H9 (cell line): ENCODE data around the gene CEP89. TPM values are rescaled to one million over a fixed set of nuclear protein-coding genes. Genes with fewer than 3 reads are reported as not detected.
"Not testable (repeated sequence)": the region's sequence is repeated elsewhere in the genome, so short reads cannot be mapped to it uniquely, and the experiment has no call there.

Experiments
- DNase-seq: peaks from one replicate; pipeline ENCODE4 v3.0.0-alpha.2; 2017
- H2AFZ ChIP-seq: one replicate; pipeline ENCODE4 v1.6.1; 2013; ENCODE audit warnings: mild to moderate bottlenecking, low read length, control low read depth, moderate library complexity
- H2AK5ac ChIP-seq: 2 replicates; pipeline ENCODE4 v1.6.1; 2013; ENCODE audit warnings: low read length, control low read depth, mixed read lengths; ENCODE audit not compliant: insufficient read length
- H2BK120ac ChIP-seq: one replicate; pipeline ENCODE4 v1.6.1; 2013; ENCODE audit warnings: low read depth, mild to moderate bottlenecking, low read length, control low read depth, inconsistent platforms; ENCODE audit not compliant: poor library complexity, severe bottlenecking
- H2BK12ac ChIP-seq: 2 replicates; pipeline ENCODE4 v1.6.1; 2013; ENCODE audit warnings: low read length, control low read depth, mixed read lengths, low read depth; ENCODE audit not compliant: insufficient read length
- H2BK15ac ChIP-seq: 2 replicates; pipeline ENCODE4 v1.6.1; 2013; ENCODE audit warnings: low read depth, low read length, control low read depth
- H2BK20ac ChIP-seq: one replicate; pipeline ENCODE4 v1.6.1; 2013; ENCODE audit warnings: low read depth, mild to moderate bottlenecking, low read length, control low read depth, inconsistent platforms; ENCODE audit not compliant: poor library complexity, severe bottlenecking
- H2BK5ac ChIP-seq: 2 replicates; pipeline ENCODE4 v1.6.1; 2013; ENCODE audit warnings: low read length, control low read depth, mixed read lengths; ENCODE audit not compliant: insufficient read length
- H3K14ac ChIP-seq: 2 replicates; pipeline ENCODE4 v1.6.1; 2013; ENCODE audit warnings: low read length, control low read depth; ENCODE audit not compliant: insufficient read depth
- H3K18ac ChIP-seq: 2 replicates; pipeline ENCODE4 v1.6.1; 2013; ENCODE audit warnings: low read depth, mild to moderate bottlenecking, mixed read lengths, low read length, control low read depth; ENCODE audit not compliant: insufficient read length
- H3K23ac ChIP-seq: 2 replicates; pipeline ENCODE4 v1.6.1; 2013; ENCODE audit warnings: low read length, control low read depth, mixed read lengths, low read depth; ENCODE audit not compliant: insufficient read length
- H3K23me2 ChIP-seq: 2 replicates; pipeline ENCODE4 v1.6.1; 2013; ENCODE audit warnings: low read depth, mild to moderate bottlenecking, mixed read lengths, low read length, control low read depth; ENCODE audit not compliant: insufficient read length, poor library complexity, severe bottlenecking
- H3K27ac ChIP-seq: 2 replicates; pipeline ENCODE4 v1.5.1; 2013; ENCODE audit warnings: low read length, control low read depth, mixed read lengths, low read depth; ENCODE audit not compliant: insufficient read length
- H3K27me3 ChIP-seq: 2 replicates; pipeline ENCODE4 v1.6.1; 2013; ENCODE audit warnings: low read length, control low read depth, inconsistent platforms; ENCODE audit not compliant: insufficient read depth
- H3K4ac ChIP-seq: 2 replicates; pipeline ENCODE4 v1.6.1; 2013; ENCODE audit warnings: low read depth, mild to moderate bottlenecking, control low read depth, inconsistent platforms, low read length, moderate library complexity
- H3K4me1 ChIP-seq: 2 replicates; pipeline ENCODE4 v1.6.1; 2013; ENCODE audit warnings: low read length, control low read depth, inconsistent platforms; ENCODE audit not compliant: insufficient read depth
- H3K4me2 ChIP-seq: 2 replicates; pipeline ENCODE4 v1.6.1; 2013; ENCODE audit warnings: low read length, control low read depth, mixed read lengths; ENCODE audit not compliant: insufficient read length, insufficient read depth
- H3K56ac ChIP-seq: 2 replicates; pipeline ENCODE4 v1.6.1; 2013; ENCODE audit warnings: low read depth, mild to moderate bottlenecking, mixed read lengths, low read length, control low read depth; ENCODE audit not compliant: insufficient read length
- H3K79me1 ChIP-seq: 2 replicates; pipeline ENCODE4 v1.6.1; 2013; ENCODE audit warnings: low read depth, mild to moderate bottlenecking, moderate library complexity, low read length, control low read depth, inconsistent platforms; ENCODE audit not compliant: insufficient read depth, poor library complexity, severe bottlenecking
- H3K79me2 ChIP-seq: 2 replicates; pipeline ENCODE4 v1.6.1; 2013; ENCODE audit warnings: low read length, control low read depth, inconsistent platforms; ENCODE audit not compliant: insufficient read depth
- H3K9ac ChIP-seq: 2 replicates; pipeline ENCODE4 v1.6.1; 2013; ENCODE audit warnings: low read length, control low read depth, mixed read lengths; ENCODE audit not compliant: insufficient read length; ENCODE audit errors: extremely low read depth
- H3K9me3 ChIP-seq: one replicate; pipeline ENCODE4 v1.6.1; 2013; ENCODE audit warnings: low read depth, low read length, inconsistent platforms; ENCODE audit not compliant: control insufficient read depth
- H3T11ph ChIP-seq: one replicate; pipeline ENCODE4 v1.6.1; 2013; ENCODE audit warnings: mild to moderate bottlenecking, low read length, control low read depth, inconsistent platforms
- H4K20me1 ChIP-seq: one replicate; pipeline ENCODE4 v1.6.1; 2013; ENCODE audit not compliant: control insufficient read depth, insufficient read length, insufficient read depth
- H4K5ac ChIP-seq: 2 replicates; pipeline ENCODE4 v1.6.1; 2013; ENCODE audit warnings: low read depth, mild to moderate bottlenecking, mixed read lengths, low read length, control low read depth; ENCODE audit not compliant: insufficient read length
- H4K8ac ChIP-seq: replicated peaks from 2 replicates; pipeline ENCODE4 v1.6.1; 2013; ENCODE audit warnings: low read length, control low read depth, mixed read lengths, low read depth; ENCODE audit not compliant: insufficient read length
- H4K91ac ChIP-seq: 2 replicates; pipeline ENCODE4 v1.6.1; 2013; ENCODE audit warnings: low read depth, mild to moderate bottlenecking, moderate library complexity, mixed read lengths, low read length, control low read depth; ENCODE audit not compliant: insufficient read length
- H3K27ac Mint-ChIP-seq, 3 experiments: 2 replicates in 2 of 3; 3 replicates in 1 of 3; pipeline ENCODE4 v1.8.0; 2020 to 2021; ENCODE audit warnings: mixed read lengths in 3 of 3, mild to moderate bottlenecking in 1 of 3, moderate library complexity in 1 of 3
- H3K27me3 Mint-ChIP-seq: 2 replicates; pipeline ENCODE4 v1.8.0; 2021; ENCODE audit warnings: low read depth, mild to moderate bottlenecking, moderate library complexity, mixed read lengths
- H3K36me3 Mint-ChIP-seq, 3 experiments: 2 replicates in 2 of 3; 3 replicates in 1 of 3; pipeline ENCODE4 v1.8.0; 2020 to 2021; ENCODE audit warnings: low read depth in 3 of 3, mixed read lengths in 3 of 3; ENCODE audit not compliant: insufficient read depth in 1 of 3
- H3K4me1 Mint-ChIP-seq, 2 experiments: 2 replicates each; pipeline ENCODE4 v1.8.0; 2020; ENCODE audit warnings: mixed read lengths in 2 of 2
- H3K4me3 Mint-ChIP-seq, 2 experiments: 2 replicates in 1 of 2; 3 replicates in 1 of 2; pipeline ENCODE4 v1.8.0; 2020 to 2021; ENCODE audit warnings: mild to moderate bottlenecking in 2 of 2, mixed read lengths in 2 of 2, moderate library complexity in 1 of 2
- H3K9me3 Mint-ChIP-seq, 2 experiments: 2 replicates in 1 of 2; 3 replicates in 1 of 2; pipeline ENCODE4 v1.8.0; 2020; ENCODE audit warnings: mild to moderate bottlenecking in 2 of 2, mixed read lengths in 2 of 2, moderate library complexity in 1 of 2
- CTCF ChIP-seq: fragments of 200-600 bp; sonication (generic); conservative IDR thresholded peaks from 3 replicates; pipeline ENCODE4 v1.8.0; 2021; ENCODE audit warnings: antibody characterized with exemption, mild to moderate bottlenecking
- WGBS: extraction: QIAGEN DNeasy Blood & Tissue Kit; methylation state at CpG from one replicate; pipeline ENCODE4 v1.1.7; 2013; ENCODE audit warnings: missing lambda C conversion rate, low lambda C conversion rate, mixed read lengths; ENCODE audit not compliant: insufficient read length; ENCODE audit errors: extremely low coverage; 5-methylcytosine and 5-hydroxymethylcytosine counted together
- total RNA-seq: library from RNA; stranded (reverse); gene quantifications from 2 replicates; pipeline ENCODE4 v1.2.1, GENCODE V29; 2021

The CEP89 gene
- total RNA-seq, 1 experiment from 2014 or later, result 22.1 TPM

GRCh38 chr19:33005440-33005839, 33.7 kb upstream of the CEP89 start:
- WGBS, result no CpG with 5 or more reads among the region's 5 CpGs
- peak overlapping the region in 1 of 3 experiments; percentile 64; a peak in 2 of 7 replicates for H3K27ac Mint-ChIP-seq
- no peak overlapping the region for H4K91ac ChIP-seq
- no peaks in the 10 kb centered on the region for H3K9me3 ChIP-seq
- H3K4ac ChIP-seq, result no peak overlapping the region
- no peak overlapping the region for H3K18ac ChIP-seq
- H2BK5ac ChIP-seq, result no peak overlapping the region
- peaks cover 25 to 67% (median 53%) of the 10 kb centered on the region in 3 experiments for H3K36me3 Mint-ChIP-seq
- no peak overlapping the region for H3K14ac ChIP-seq
- no peak overlapping the region for H3K4me3 Mint-ChIP-seq
- no peak overlapping the region for H2BK12ac ChIP-seq
- H2BK120ac ChIP-seq, result no peak overlapping the region
- no peak overlapping the region for H2AK5ac ChIP-seq
- H3K27me3 Mint-ChIP-seq, result no peaks in the 10 kb centered on the region
- H4K8ac ChIP-seq, result no peak overlapping the region
- H3K4me1 Mint-ChIP-seq, result peaks cover 8 to 15% of the 10 kb centered on the region in 2 experiments
- DNase-seq, result no peak
- H3K79me2 ChIP-seq, result no peaks in the 10 kb centered on the region
- H3T11ph ChIP-seq, result no peak overlapping the region
- no peak overlapping the region for H2BK15ac ChIP-seq
- no peak for TF ChIP-seq CTCF
- H3K27ac ChIP-seq, result no peak overlapping the region
- H4K20me1 ChIP-seq, result no peaks in the 10 kb centered on the region
- H3K9ac ChIP-seq, result no peak overlapping the region
- no peak overlapping the region for H3K4me2 ChIP-seq
- H4K5ac ChIP-seq, result no peak overlapping the region
- H3K79me1 ChIP-seq, result no peaks in the 10 kb centered on the region
- no peaks in the 10 kb centered on the region for H3K27me3 ChIP-seq
- H3K23me2 ChIP-seq, result no peaks in the 10 kb centered on the region
- no peaks in the 10 kb centered on the region for H3K4me1 ChIP-seq
- no peak overlapping the region for H3K23ac ChIP-seq
- H2BK20ac ChIP-seq, result no peak overlapping the region
- no peak overlapping the region for H2AFZ ChIP-seq
- no peaks in the 10 kb centered on the region for H3K9me3 Mint-ChIP-seq
- no peak overlapping the region for H3K56ac ChIP-seq

GRCh38 chr19:33003424-33004024, 31.8 kb upstream of the CEP89 start:
- H2AK5ac ChIP-seq, H4K8ac ChIP-seq, H3K9me3 ChIP-seq, H2BK20ac ChIP-seq, H3K27ac ChIP-seq, H3K9ac ChIP-seq, H2AFZ ChIP-seq, H2BK5ac ChIP-seq, DNase-seq, H2BK120ac ChIP-seq, H3K4me3 Mint-ChIP-seq, H4K20me1 ChIP-seq, H3K23me2 ChIP-seq, H3K4me1 ChIP-seq, H3K79me1 ChIP-seq, H3K4ac ChIP-seq, H3K27me3 Mint-ChIP-seq, H2BK12ac ChIP-seq, H3K27me3 ChIP-seq, H4K91ac ChIP-seq, H3K4me2 ChIP-seq, H3K79me2 ChIP-seq, H3K14ac ChIP-seq, H4K5ac ChIP-seq, H3T11ph ChIP-seq, H3K56ac ChIP-seq, H3K9me3 Mint-ChIP-seq, H2BK15ac ChIP-seq, H3K27ac Mint-ChIP-seq, H3K18ac ChIP-seq, H3K23ac ChIP-seq: not testable (repeated sequence)
- peaks cover 8 to 15% of the 10 kb centered on the region in 2 experiments for H3K4me1 Mint-ChIP-seq
- WGBS, result no CpG with 5 or more reads among the region's 6 CpGs
- peaks cover 19 to 62% (median 57%) of the 10 kb centered on the region in 3 experiments for H3K36me3 Mint-ChIP-seq
